Prostate gland (tissue), 2 donors: ENCODE results near the gene CEP68.

Experiments
- CTCF ChIP-seq, 4 experiments: fragments of 200-600 bp in 2 of 4; fragments of 450-650 bp in 2 of 4; sonication (generic) in 2 of 4; IDR thresholded peaks; 1 replicate in 3 of 4; 2 replicates in 1 of 4; pipeline ENCODE4 v1.5.1; 2016 to 2019; ENCODE audit warnings: antibody characterized with exemption in 4 of 4, mild to moderate bottlenecking in 2 of 4, moderate library complexity in 2 of 4
- POLR2A ChIP-seq: fragments of 450-650 bp; IDR thresholded peaks from one replicate; pipeline ENCODE4 v1.6.1; 2016; ENCODE audit warnings: antibody characterized with exemption, mild to moderate bottlenecking
- POLR2AphosphoS5 ChIP-seq: sonication (generic); formaldehyde crosslinking; IDR thresholded peaks from one replicate; pipeline ENCODE4 v1.6.1; 2017; ENCODE audit warnings: antibody characterized with exemption

GRCh38 chr2:65114921-65115320 lies 58.7 kb downstream of the CEP68 start:
- TF ChIP-seq POLR2AphosphoS5, result no peak
- no peak for TF ChIP-seq CTCF (IDR thresholded peaks at IDR 0.05)
- no peak for TF ChIP-seq POLR2A
